Liver (tissue), 9 donors: Measurements from ENCODE around the gene TAS1R2. TPM values are rescaled to one million over a fixed set of nuclear protein-coding genes. Genes with fewer than 3 reads are reported as not detected.

Source experiments
- DNase-seq: peaks from one replicate; pipeline ENCODE4 v3.0.0-alpha.2; 2017; ENCODE audit warnings: low spot score
- H3K27ac ChIP-seq, 2 donors: one replicate each; pipeline ENCODE4 v1.7.0; 2013; ENCODE audit warnings: inconsistent platforms in 2 of 2, low read length in 2 of 2, control low read depth in 1 of 2, low read depth in 1 of 2, mild to moderate bottlenecking in 1 of 2
- H3K27me3 ChIP-seq, 4 donors: one replicate each; pipeline versions ENCODE4 v1.6.1 to v1.7.0; 2013; ENCODE audit warnings: low read length in 3 of 4, inconsistent platforms in 1 of 4, mild to moderate bottlenecking in 1 of 4, moderate library complexity in 1 of 4; ENCODE audit not compliant: control insufficient read depth in 4 of 4, insufficient read depth in 4 of 4
- H3K36me3 ChIP-seq, 4 donors: one replicate each; pipeline versions ENCODE4 v1.6.1 to v1.7.0; 2013; ENCODE audit warnings: low read length in 3 of 4, mild to moderate bottlenecking in 3 of 4, low read depth in 1 of 4, moderate library complexity in 1 of 4; ENCODE audit not compliant: control insufficient read depth in 4 of 4, insufficient read depth in 3 of 4
- H3K4me1 ChIP-seq, 4 donors: one replicate each; pipeline versions ENCODE4 v1.6.1 to v1.7.0; 2013; ENCODE audit warnings: low read length in 3 of 4, mild to moderate bottlenecking in 3 of 4, moderate library complexity in 1 of 4; ENCODE audit not compliant: control insufficient read depth in 4 of 4, insufficient read depth in 4 of 4
- H3K4me3 ChIP-seq, 3 donors: one replicate each; pipeline versions ENCODE4 v1.6.1 to v1.7.0; 2013; ENCODE audit warnings: low read length in 3 of 3, control low read depth in 1 of 3, low read depth in 1 of 3, mild to moderate bottlenecking in 1 of 3
- H3K9ac ChIP-seq, 2 donors: one replicate each; pipeline ENCODE4 v1.7.0; 2013; ENCODE audit warnings: low read length in 2 of 2, mild to moderate bottlenecking in 2 of 2, moderate library complexity in 2 of 2, control low read depth in 1 of 2, low read depth in 1 of 2
- H3K9me3 ChIP-seq, 4 donors: one replicate each; pipeline versions ENCODE4 v1.6.1 to v1.7.0; 2013; ENCODE audit warnings: low read length in 3 of 4; ENCODE audit not compliant: control insufficient read depth in 4 of 4
- FOXA2 ChIP-seq: IDR thresholded peaks from 2 replicates; pipeline ENCODE4 v1.6.1; 2016; ENCODE audit warnings: antibody characterized with exemption
- HNF4G ChIP-seq: IDR thresholded peaks from 2 replicates; pipeline ENCODE4 v1.6.1; 2016; ENCODE audit warnings: antibody characterized with exemption
- JUND ChIP-seq, 2 donors: IDR thresholded peaks; 2 replicates each; pipeline ENCODE4 v1.6.1; 2016; ENCODE audit warnings: antibody characterized with exemption in 2 of 2
- MAX ChIP-seq: IDR thresholded peaks from 2 replicates; pipeline ENCODE4 v1.6.1; 2016; ENCODE audit warnings: antibody characterized with exemption
- NR2F2 ChIP-seq: IDR thresholded peaks from 2 replicates; pipeline ENCODE4 v1.6.1; 2016; ENCODE audit warnings: antibody characterized with exemption
- RAD21 ChIP-seq, 2 donors: IDR thresholded peaks; 2 replicates each; pipeline ENCODE4 v1.6.1; 2016; ENCODE audit warnings: antibody characterized with exemption in 2 of 2, mild to moderate bottlenecking in 2 of 2
- REST ChIP-seq: IDR thresholded peaks from 2 replicates; pipeline ENCODE4 v1.6.1; 2016; ENCODE audit warnings: antibody characterized with exemption, mild to moderate bottlenecking
- RXRA ChIP-seq, 2 donors: IDR thresholded peaks; 2 replicates each; pipeline ENCODE4 v1.6.1; 2017 to 2018; ENCODE audit warnings: antibody characterized with exemption in 2 of 2, mild to moderate bottlenecking in 1 of 2
- TAF1 ChIP-seq: conservative IDR thresholded peaks from 2 replicates; pipeline ENCODE4 v1.6.1; 2016; ENCODE audit warnings: antibody characterized with exemption, mild to moderate bottlenecking
- YY1 ChIP-seq: IDR thresholded peaks from 2 replicates; pipeline ENCODE4 v1.6.1; 2016; ENCODE audit warnings: antibody characterized with exemption, mild to moderate bottlenecking
- ZBTB33 ChIP-seq: IDR thresholded peaks from 2 replicates; pipeline ENCODE4 v1.6.1; 2016; ENCODE audit warnings: antibody characterized with exemption
- WGBS: extraction: QIAGEN DNeasy Blood & Tissue Kit; methylation state at CpG from one replicate; pipeline ENCODE4 v1.1.7; 2013; 5-methylcytosine and 5-hydroxymethylcytosine counted together
- polyA plus RNA-seq, 2 donors: library from polyadenylated mRNA; stranded (reverse) in 1 of 2; unstranded in 1 of 2; fragments of 200-250 nt in 1 of 2; fragments of >200 nt in 1 of 2; fragmentation: Nextera tagmentation in 1 of 2; extraction: Ambion mirVana in 1 of 2; gene quantifications; one replicate each; pipeline versions ENCODE4 v1.2.1 to v1.2.3, GENCODE V29; 2013 to 2015
- total RNA-seq, 2 donors: library from RNA; depleted of rRNA; stranded (reverse); fragments of >200 nt; gene quantifications; one replicate each; pipeline ENCODE4 v1.2.3, GENCODE V29; 2014
- TF ChIP-seq, protein P1 (sequence below): IDR thresholded peaks from 2 replicates; pipeline ENCODE4 v1.6.1; 2016; ENCODE audit warnings: antibody characterized with exemption
- donor health status: healthy.
- donor health status: healthy.
- donor health status: healthy.
- donor health status: healthy.
- donor health status: healthy.

Gene TAS1R2
- total RNA-seq (not detected), polyA plus RNA-seq (not detected)

DNA sequence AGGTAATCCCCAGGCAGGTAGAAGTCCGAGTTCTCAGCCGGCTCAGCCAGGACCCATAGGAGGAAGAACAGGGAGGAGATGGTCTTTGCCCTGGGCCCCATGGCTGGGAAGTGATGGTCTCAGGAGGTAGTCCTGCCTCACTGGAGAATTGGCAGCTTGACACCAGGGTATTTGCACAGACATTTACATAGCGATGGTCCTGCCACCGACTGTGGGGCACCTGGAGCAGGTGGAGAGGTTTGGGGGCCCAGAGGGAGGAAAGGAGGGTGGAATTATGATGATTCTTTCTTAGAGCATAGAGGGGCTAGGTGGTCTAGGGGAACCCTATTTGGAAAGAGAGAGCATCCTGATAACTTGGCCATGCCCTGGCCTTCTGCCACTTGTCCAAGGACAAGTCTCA lies at the start of gene TAS1R2:
Gene TAS1R2, minus strand, starts transcription at position 101 of the 400 bp plus-strand sequence. Its CDS starts 0 bp downstream, at position 101.
- no peak for DNase-seq
- Histone ChIP-seq H3K4me3 (no peak within 1 kb of the TSS), H3K36me3 (no peaks in the 10 kb centered on the region), H3K27ac (no peak within 1 kb of the TSS), H3K9me3 (no peaks in the 10 kb centered on the region), H3K9ac (no peak within 1 kb of the TSS), H3K4me1 (no peaks in the 10 kb centered on the region), H3K27me3 (no peaks in the 10 kb centered on the region)
- no peak for TF ChIP-seq ZBTB33
- TF ChIP-seq FOXA2: no peak
- TF ChIP-seq JUND (IDR thresholded peaks at IDR 0.05): no peak
- no peak for TF ChIP-seq YY1
- no peak for TF ChIP-seq MAX
- TF ChIP-seq RAD21 (IDR thresholded peaks at IDR 0.05): no peak
- TF ChIP-seq, protein P1, sequence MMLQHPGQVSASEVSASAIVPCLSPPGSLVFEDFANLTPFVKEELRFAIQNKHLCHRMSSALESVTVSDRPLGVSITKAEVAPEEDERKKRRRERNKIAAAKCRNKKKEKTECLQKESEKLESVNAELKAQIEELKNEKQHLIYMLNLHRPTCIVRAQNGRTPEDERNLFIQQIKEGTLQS: no peak
- no peak for TF ChIP-seq REST
- no peak for TF ChIP-seq RXRA (IDR thresholded peaks at IDR 0.05)
- TF ChIP-seq HNF4G: no peak
- no peak for TF ChIP-seq NR2F2
- no peak for TF ChIP-seq TAF1
- 71% methylated on average over 4 of the region's 4 CpGs for WGBS

DNA sequence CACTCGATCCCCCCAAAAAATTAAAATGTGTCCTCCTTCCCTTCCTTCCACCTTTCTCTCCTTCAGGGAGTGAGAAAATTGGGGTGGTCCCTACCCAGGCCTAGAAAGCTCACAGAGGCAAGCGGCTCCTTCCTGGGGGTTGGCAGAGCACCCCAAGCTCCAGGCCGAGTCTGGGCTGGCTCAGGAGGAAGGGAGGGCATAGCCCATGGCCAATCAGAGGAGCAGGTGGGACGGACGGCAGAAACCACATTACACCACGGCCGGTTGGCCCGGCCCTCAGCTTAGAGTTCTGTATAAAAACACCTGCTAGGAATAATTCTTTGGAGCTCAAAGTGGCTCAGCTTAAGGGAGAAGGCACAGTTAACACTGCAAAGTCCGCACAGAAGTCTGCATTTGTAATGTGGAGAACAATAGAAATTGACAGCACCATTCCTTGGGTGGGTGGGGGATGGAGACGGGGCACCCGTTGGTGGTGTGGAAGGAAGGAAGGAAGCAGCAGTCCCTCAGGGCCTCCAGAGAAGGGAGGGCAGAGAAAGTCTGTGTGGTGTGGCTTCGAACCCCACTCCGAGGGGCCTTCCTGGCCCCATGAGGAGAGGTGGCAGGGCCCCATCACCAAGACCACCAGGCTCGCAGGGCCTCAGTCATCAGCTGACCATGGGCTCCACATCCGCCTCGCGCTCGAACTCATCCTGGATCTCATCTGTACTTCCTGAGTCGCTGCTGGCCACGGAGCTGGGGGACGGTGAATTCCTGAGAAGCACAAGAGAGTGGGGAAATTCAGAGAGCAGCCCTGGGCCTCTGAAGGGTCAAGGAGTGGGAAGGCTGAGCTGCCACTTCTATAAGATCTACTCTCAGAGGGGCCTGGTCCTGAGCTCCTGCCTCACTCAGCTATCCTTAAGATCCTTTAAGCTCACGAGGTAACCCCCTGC lies 48.7 kb upstream of the TAS1R2 start:
- Histone ChIP-seq H3K27me3 (no peaks in the 10 kb centered on the region), H3K9me3 (no peaks in the 10 kb centered on the region), H3K27ac (peak overlapping the region in 1 of 2 donors; percentile 29), H3K4me3 (no peak overlapping the region), H3K36me3 (peaks cover 0 to 34% (median 9%) of the 10 kb centered on the region in 4 donors), H3K4me1 (peaks cover 4 to 10% (median 9%) of the 10 kb centered on the region in 4 donors), H3K9ac (no peak overlapping the region)
- TF ChIP-seq ZBTB33 (no peak), RXRA (IDR thresholded peaks at IDR 0.05) (no peak)
- 74% methylated on average over 22 of the region's 22 CpGs for WGBS
- peak; percentile 49 for DNase-seq
